ENCODE measurements around the gene STX18. TPM values are rescaled to one million over a fixed set of nuclear protein-coding genes. Genes with fewer than 3 reads are reported as not detected.

Gene STX18
- total RNA-seq, 1 experiment from 2014 or later, result 20.9 TPM

DNA sequence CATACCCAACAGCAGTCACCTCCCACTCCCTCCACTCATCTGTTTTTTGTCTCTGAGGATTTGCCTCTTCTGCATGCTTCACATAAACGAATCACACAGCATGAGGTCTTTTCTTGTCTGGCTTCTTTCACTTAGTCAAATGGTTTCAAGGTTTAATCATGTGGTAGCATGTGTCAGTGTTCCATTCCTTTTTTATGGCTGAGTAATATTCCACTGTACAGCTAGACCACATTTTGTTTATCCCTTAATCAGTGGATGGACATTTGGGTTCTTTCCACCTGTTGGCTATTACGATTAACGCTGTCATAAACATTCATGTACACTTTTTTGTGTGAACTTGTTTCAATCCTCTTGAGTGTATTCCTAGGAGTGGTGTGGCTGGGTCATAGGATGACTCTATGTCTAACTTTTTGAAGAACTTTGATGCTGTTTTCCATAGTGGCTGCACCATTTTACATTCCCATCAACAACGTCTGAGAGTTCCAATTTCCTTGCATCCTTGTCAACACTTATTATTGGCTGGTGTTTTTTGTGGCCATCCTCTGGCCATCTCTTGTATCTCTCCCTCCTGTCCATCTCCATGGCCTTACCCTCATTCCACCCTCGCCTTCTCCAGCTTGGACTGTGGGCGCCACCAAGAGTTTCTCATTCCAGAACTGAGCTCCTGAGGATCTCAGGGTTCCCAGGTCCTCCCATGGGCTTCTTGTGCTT, 167.3 kb downstream of the STX18 start:
- H2BK5ac ChIP-seq (ENCODE audit: insufficient read length, low read length), result no peak overlapping the region
- no peak for DNase-seq
- no peak overlapping the region for H2AFZ ChIP-seq (ENCODE audit: low read length)
- no peak overlapping the region for H2BK20ac ChIP-seq (ENCODE audit: low read depth, low read length, poor library complexity, severe bottlenecking)
- no peaks in the 10 kb centered on the region for H3K9me3 ChIP-seq (ENCODE audit: control insufficient read depth, low read depth, low read length)
- H3K9ac ChIP-seq (ENCODE audit: extremely low read depth, insufficient read length, low read length), result no peak overlapping the region
- Mint-ChIP-seq H3K9me3 (peaks cover 5 to 8% of the 10 kb centered on the region in 2 experiments; a peak in 4 of 5 replicates), H3K4me3 (no peak overlapping the region), H3K27me3 (ENCODE audit: low read depth) (peaks cover 58% of the 10 kb centered on the region), H3K4me1 (peaks cover 2% of the 10 kb centered on the region in 2 experiments), H3K36me3 (ENCODE audit: insufficient read depth in 1 of 3, low read depth in 3 of 3) (no peaks in the 10 kb centered on the region; a peak in 1 of 7 replicates), H3K27ac (no peak overlapping the region)
- no peak overlapping the region for H3K14ac ChIP-seq (ENCODE audit: insufficient read depth, low read length)
- no peak for TF ChIP-seq CTCF (conservative IDR thresholded peaks at IDR 0.05)
- no CpG with 5 or more reads among the region's 6 CpGs for WGBS (ENCODE audit: extremely low coverage, insufficient read length, low lambda C conversion rate)
- H3K23ac ChIP-seq (ENCODE audit: insufficient read length, low read depth, low read length), result no peak overlapping the region
- no peak overlapping the region for H2BK12ac ChIP-seq (ENCODE audit: insufficient read length, low read depth, low read length)
- H4K5ac ChIP-seq (ENCODE audit: insufficient read length, low read depth, low read length), result no peak overlapping the region
- H3K18ac ChIP-seq (ENCODE audit: insufficient read length, low read depth, low read length), result no peak overlapping the region
- H3K56ac ChIP-seq (ENCODE audit: insufficient read length, low read depth, low read length), result no peak overlapping the region
- H4K91ac ChIP-seq (ENCODE audit: insufficient read length, low read depth, low read length), result no peak overlapping the region
- no peaks in the 10 kb centered on the region for H3K79me1 ChIP-seq (ENCODE audit: insufficient read depth, low read depth, low read length, poor library complexity, severe bottlenecking)
- no peak overlapping the region for H2BK120ac ChIP-seq (ENCODE audit: low read depth, low read length, poor library complexity, severe bottlenecking)
- no peak overlapping the region for H2AK5ac ChIP-seq (ENCODE audit: insufficient read length, low read length)
- H3T11ph ChIP-seq (ENCODE audit: low read length), result no peak overlapping the region
- no peak overlapping the region for H3K4me2 ChIP-seq (ENCODE audit: insufficient read depth, insufficient read length, low read length)
- no peaks in the 10 kb centered on the region for H3K79me2 ChIP-seq (ENCODE audit: insufficient read depth, low read length)
- H3K23me2 ChIP-seq (ENCODE audit: insufficient read length, low read depth, low read length, poor library complexity, severe bottlenecking), result no peaks in the 10 kb centered on the region
- no peaks in the 10 kb centered on the region; the same call in 1 of the 2 replicates for H3K27me3 ChIP-seq (ENCODE audit: insufficient read depth, low read length)
- H3K4me1 ChIP-seq (ENCODE audit: insufficient read depth, low read length), result no peaks in the 10 kb centered on the region
- no peak overlapping the region for H3K4ac ChIP-seq (ENCODE audit: low read depth, low read length)
- H3K27ac ChIP-seq (ENCODE audit: insufficient read length, low read depth, low read length), result no peak overlapping the region
- H2BK15ac ChIP-seq (ENCODE audit: low read depth, low read length), result no peak overlapping the region
- no peaks in the 10 kb centered on the region for H4K20me1 ChIP-seq (ENCODE audit: control insufficient read depth, insufficient read depth, insufficient read length)
- no peak overlapping the region for H4K8ac ChIP-seq (replicated peaks; ENCODE audit: insufficient read length, low read depth, low read length)

Other genes with a start within 250 kb of the STX18 start
- 7.9 and 9.3 TPM in 2 replicates for gene NSG1, start 154.9 kb downstream of the STX18 start, total RNA-seq (2021)